ENCODE results near the gene PRRC1.
A peak's percentile ranks its signal among the peaks of the same experiment; 100 is the strongest.

PRRC1 gene

DNA sequence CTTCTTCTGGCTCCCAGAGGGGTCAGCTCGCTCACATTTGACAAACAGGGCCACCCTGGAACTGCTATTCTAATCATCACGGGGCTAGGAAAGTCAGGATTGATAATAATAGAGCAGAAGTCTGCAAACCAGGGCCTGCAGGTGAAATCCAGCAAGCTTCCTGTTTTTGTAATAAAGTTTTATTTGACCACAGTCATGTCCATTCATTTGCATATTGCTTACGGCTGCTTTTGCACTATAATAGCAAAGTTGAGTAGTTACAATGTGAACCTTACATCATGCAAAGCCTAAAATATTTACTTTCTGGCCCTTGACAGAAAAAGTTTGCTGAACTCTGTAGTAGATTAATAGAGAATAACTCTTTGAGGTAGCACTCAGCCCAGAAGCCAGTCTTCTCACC, 68.2 kb downstream of the PRRC1 start:
- ChIA-PET CTCF (interaction anchor here (2.5 to 7.1 kb wide), 4 partner anchors 10 to 22 kb away, joined by 9 to 47 read pairs (median 16); no protein-coding TSS in a partner anchor), POLR2A (interaction anchor here (0.6 to 1.1 kb wide), 5 partner anchors 9 to 67 kb away, joined by 3 to 6 read pairs (median 3); no protein-coding TSS in a partner anchor)

DNA sequence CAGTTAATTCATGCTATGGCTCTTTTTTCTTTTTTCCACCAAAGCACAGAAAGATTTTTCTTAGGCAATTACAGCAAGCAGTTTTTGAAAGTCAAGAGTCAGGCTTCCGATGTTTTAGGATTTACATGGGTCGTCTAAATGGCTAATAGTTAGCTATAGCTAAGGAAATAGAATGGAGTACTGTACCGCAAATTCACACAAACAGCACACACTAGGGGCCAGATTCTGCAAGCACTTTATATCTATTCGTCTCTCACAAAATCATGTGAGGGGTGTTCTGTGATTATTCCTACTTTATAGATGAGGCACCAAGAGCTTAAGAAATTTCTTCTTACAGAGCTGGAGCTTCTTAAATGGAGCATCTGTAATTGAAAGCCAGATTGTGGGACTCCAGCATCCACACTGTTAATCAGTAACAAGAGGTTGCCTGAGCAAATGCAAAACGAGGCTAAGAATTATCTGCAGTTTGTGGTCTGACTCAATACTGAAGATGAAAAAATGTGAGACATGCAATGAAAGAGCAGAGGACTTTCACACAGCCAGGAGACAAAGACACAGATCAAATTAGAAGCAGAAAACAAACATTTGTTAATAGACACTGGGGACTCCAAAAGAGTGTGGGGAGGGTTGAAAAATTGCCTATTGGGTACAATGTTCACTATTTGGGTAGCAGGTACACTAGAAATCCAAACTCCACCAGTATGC, 68.8 kb downstream of the PRRC1 start:
- ChIA-PET CTCF (interaction anchor here (2.5 to 7.1 kb wide), 5 partner anchors 10 to 23 kb away, joined by 9 to 47 read pairs (median 13); no protein-coding TSS in a partner anchor), POLR2A (interaction anchor here (0.6 to 1.1 kb wide), 5 partner anchors 8 to 68 kb away, joined by 3 to 6 read pairs (median 3); no protein-coding TSS in a partner anchor)
- TF ChIP-seq, protein P1, sequence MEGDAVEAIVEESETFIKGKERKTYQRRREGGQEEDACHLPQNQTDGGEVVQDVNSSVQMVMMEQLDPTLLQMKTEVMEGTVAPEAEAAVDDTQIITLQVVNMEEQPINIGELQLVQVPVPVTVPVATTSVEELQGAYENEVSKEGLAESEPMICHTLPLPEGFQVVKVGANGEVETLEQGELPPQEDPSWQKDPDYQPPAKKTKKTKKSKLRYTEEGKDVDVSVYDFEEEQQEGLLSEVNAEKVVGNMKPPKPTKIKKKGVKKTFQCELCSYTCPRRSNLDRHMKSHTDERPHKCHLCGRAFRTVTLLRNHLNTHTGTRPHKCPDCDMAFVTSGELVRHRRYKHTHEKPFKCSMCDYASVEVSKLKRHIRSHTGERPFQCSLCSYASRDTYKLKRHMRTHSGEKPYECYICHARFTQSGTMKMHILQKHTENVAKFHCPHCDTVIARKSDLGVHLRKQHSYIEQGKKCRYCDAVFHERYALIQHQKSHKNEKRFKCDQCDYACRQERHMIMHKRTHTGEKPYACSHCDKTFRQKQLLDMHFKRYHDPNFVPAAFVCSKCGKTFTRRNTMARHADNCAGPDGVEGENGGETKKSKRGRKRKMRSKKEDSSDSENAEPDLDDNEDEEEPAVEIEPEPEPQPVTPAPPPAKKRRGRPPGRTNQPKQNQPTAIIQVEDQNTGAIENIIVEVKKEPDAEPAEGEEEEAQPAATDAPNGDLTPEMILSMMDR (IDR thresholded peaks at IDR 0.05; ENCODE audit: control extremely low read depth, extremely low read depth, low read depth, missing control alignments): no peak
- peak; percentile 50 for DNase-seq (ENCODE audit: extremely low spot score)

More for the DNA sequence above, 68.2 kb downstream of the PRRC1 start:
- TF ChIP-seq, protein P1 (IDR thresholded peaks at IDR 0.05; ENCODE audit: control extremely low read depth, extremely low read depth, low read depth, missing control alignments): no peak
- no peak for DNase-seq (ENCODE audit: extremely low spot score)

DNA sequence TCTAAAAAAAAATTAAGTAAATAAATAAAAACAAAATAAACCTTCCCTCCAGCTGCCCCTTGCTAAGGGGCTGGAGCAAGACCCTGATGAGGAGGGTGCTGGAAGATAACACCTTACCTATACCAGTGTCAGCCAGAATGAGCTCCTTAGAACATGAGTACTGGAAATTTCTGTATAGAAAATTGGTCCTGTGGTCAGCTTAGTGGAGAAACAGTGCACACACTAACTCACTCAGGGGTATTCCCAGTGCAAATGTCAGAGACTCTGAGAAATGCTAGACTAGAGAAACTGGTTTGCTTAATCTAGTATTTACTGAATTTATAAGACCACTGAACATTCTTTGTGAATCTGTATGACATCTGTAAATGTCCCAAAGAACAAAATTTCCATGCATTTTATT, 69.4 kb downstream of the PRRC1 start:
- POLR2A ChIA-PET: interaction anchor here (1.0 kb wide), 1 partner anchor 16 kb away, joined by 4 read pairs; no protein-coding TSS in a partner anchor
- CTCF ChIA-PET: interaction anchor here (2.5 to 7.1 kb wide), 5 partner anchors 9 to 23 kb away, joined by 9 to 47 read pairs (median 13); no protein-coding TSS in a partner anchor
- TF ChIP-seq, protein P1 (IDR thresholded peaks at IDR 0.05; ENCODE audit: control extremely low read depth, extremely low read depth, low read depth, missing control alignments): no peak
- DNase-seq (ENCODE audit: extremely low spot score): no peak

DNA sequence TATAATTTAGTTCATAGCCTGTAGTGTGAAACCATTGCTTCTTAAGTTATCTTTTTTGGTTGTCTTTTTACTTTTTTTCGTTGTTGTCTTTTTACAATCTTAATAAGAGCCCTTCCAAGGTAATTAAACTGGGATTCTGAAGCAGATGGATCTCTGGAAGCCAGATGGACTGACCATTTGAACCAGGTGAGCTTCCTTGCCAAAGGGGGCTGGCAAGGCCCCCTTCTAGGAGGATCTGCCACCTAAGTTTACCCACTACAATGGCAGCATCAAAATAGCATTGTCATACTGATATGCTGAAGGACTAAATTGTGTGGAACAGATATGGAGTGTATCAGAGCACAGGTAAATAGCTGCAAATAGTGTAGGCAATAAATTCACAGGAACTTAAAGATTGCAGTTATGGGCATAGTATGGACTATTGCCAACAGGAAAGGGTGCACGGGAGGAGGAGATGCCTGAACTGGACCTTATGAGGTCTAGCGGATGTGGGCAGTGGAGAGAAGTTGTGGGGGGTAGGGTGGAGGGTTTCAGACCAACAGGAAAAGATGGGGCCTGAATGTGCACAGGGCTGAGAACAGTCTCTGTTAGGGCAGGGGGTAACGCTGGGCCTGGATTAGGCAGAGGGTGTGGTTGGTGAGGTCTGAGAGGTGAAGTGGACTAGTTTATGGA, 69.9 kb downstream of the PRRC1 start:
- TF ChIP-seq, protein P1 (IDR thresholded peaks at IDR 0.05; ENCODE audit: control extremely low read depth, extremely low read depth, low read depth, missing control alignments): no peak
- DNase-seq (ENCODE audit: extremely low spot score): no peak
- CTCF ChIA-PET: interaction anchor here (1.5 to 7.1 kb wide), 6 partner anchors 8 to 24 kb away, joined by 3 to 47 read pairs (median 12); no protein-coding TSS in a partner anchor
- POLR2A ChIA-PET: no interaction called here

DNA sequence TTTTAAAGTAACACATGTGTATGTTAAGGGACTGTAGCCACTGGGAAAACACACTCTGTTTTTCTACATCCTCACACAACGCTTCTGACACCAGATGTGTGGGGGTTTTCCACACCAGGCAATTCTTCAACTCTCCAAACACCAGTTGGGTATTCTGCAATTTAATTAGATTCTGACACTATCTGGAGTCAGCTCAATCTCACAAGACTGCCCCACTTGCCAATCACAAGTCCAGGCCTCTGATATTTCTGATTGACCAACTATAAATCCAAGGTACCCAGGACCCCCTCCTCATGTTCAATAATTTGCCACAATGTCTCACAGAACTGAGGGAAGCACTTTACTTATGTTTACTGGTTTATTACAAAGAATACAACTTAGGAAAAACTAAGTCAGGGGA, 70.9 kb downstream of the PRRC1 start:
- DNase-seq (ENCODE audit: extremely low spot score): no peak
- ChIA-PET CTCF (interaction anchor here (1.1 to 7.1 kb wide), 5 partner anchors 11 to 25 kb away, joined by 3 to 47 read pairs (median 9); no protein-coding TSS in a partner anchor), POLR2A (no interaction called here)
- TF ChIP-seq, protein P1 (IDR thresholded peaks at IDR 0.05; ENCODE audit: control extremely low read depth, extremely low read depth, low read depth, missing control alignments): no peak

DNA sequence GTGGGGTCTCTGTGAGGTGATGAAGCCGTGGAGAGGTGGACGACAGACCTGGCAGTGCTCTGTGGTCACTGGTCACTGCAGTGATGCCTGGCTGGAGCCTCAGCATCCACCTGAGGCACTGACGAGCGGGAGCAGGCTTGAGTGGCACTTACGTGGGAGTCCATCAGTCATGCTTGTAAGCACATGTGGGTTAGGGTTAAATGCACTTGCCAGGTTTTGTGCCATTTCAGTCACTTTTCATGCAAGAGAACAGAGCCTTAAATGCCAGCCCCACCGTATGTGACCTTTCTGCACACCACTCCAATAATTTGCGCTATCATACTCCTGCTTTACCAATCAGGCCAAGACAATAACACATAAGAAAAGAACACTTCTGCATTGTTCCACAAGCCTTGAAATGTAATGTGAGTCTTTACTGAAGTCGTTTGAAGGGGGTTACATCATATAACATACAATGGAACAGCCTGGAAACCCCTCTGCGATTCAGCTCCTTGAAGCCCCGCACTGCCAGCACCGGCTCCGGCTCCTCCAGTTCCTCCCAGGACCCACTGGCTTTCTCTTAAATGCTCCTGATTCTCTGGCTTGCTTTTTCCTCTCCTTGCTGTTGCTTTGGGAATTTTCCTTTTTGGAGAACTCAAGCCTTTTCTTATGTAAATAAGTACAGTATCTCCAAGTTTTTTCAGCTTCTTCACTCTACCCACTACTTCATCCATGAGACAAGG, 72.0 kb downstream of the PRRC1 start:
- ChIA-PET CTCF (interaction anchor here (1.1 to 7.1 kb wide), 11 partner anchors 9 to 121 kb away, joined by 3 to 47 read pairs (median 6); no protein-coding TSS in a partner anchor), POLR2A (interaction anchor here (0.6 kb wide), 1 partner anchor 615 kb away, joined by 3 read pairs; no protein-coding TSS in a partner anchor)
- TF ChIP-seq, protein P1 (IDR thresholded peaks at IDR 0.05; ENCODE audit: control extremely low read depth, extremely low read depth, low read depth, missing control alignments): no peak
- DNase-seq (ENCODE audit: extremely low spot score): no peak
